K562 (cell line): ENCODE measurements around the gene POLR2L. TPM values are rescaled to one million over a fixed set of nuclear protein-coding genes. Genes with fewer than 3 reads are reported as not detected.

Experiments used
- ATAC-seq: fragments of 200-7000 bp; cut with Tn5 transposase; 3 replicates; pipeline ENCODE4 v1.9.1; 2020; ENCODE audit warnings: moderate library complexity
- BruUV-seq: library from RNA; stranded (reverse); fragments of 400-500 nt; replicated peaks from 2 replicates; lab custom pipeline; 2021; lab: Mats Ljungman, UMichigan
- CTCF ChIA-PET: fragments of 300-600 bp; formaldehyde crosslinking; extraction: SDS; loops from one replicate; lab custom pipeline; 2021; ENCODE audit warnings: low intra/inter-chr PET ratio; lab: Yijun Ruan, JAX
- POLR2A ChIA-PET: fragments of 300-600, 350-650 bp; sonication (Branson Sonifier 250); formaldehyde crosslinking; extraction: SDS; loops from one replicate; lab custom pipeline; 2021; ENCODE audit warnings: antibody characterized with exemption, inconsistent platforms; lab: Yijun Ruan, JAX
- DNase-seq, 4 experiments: peaks; one replicate each; pipeline versions ENCODE4 v3.0.0 to v3.0.0-alpha.2; 2011 to 2018; ENCODE audit warnings: low spot score in 3 of 4, mixed read lengths in 3 of 4; ENCODE audit errors: extremely low read depth in 1 of 4
- FAIRE-seq: peaks from 2 replicates; lab custom pipeline; 2011; peaks lifted over from hg19 to GRCh38; lab: Jason Lieb, UNC
- H2AFZ ChIP-seq: 2 replicates; pipeline ENCODE4 v1.6.0; 2011; ENCODE audit warnings: low read depth, low read length, control low read depth, inconsistent platforms
- H3K27ac ChIP-seq: fragments of 200-600 bp; 3 replicates; pipeline ENCODE4 v1.8.0; 2011; ENCODE audit warnings: low read depth, mild to moderate bottlenecking, control low read depth, inconsistent platforms, low read length, moderate library complexity, mixed read lengths; ENCODE audit errors: extremely low read depth
- H3K27me3 ChIP-seq, 2 experiments: fragments of 300-600 bp in 1 of 2; 2 replicates in 1 of 2; 3 replicates in 1 of 2; pipeline versions ENCODE4 v1.6.0 to v1.8.0; 2011; ENCODE audit warnings: inconsistent platforms in 2 of 2, low read length in 2 of 2, mild to moderate bottlenecking in 1 of 2, mixed read lengths in 1 of 2, moderate library complexity in 1 of 2; ENCODE audit not compliant: control insufficient read depth in 2 of 2, insufficient read depth in 2 of 2
- H3K36me3 ChIP-seq: fragments of 300-600 bp; 3 replicates; pipeline ENCODE4 v1.8.0; 2011; ENCODE audit warnings: mild to moderate bottlenecking, low read length, inconsistent platforms; ENCODE audit not compliant: control insufficient read depth, insufficient read depth
- H3K4me1 ChIP-seq, 2 experiments: fragments of 200-600 bp in 1 of 2; replicated peaks in 1 of 2; 2 replicates in 1 of 2; 3 replicates in 1 of 2; pipeline versions ENCODE4 v1.5.1 to v1.8.0; 2011; ENCODE audit warnings: inconsistent platforms in 2 of 2, low read length in 2 of 2, mild to moderate bottlenecking in 1 of 2, mixed read lengths in 1 of 2, moderate library complexity in 1 of 2; ENCODE audit not compliant: control insufficient read depth in 2 of 2, insufficient read depth in 2 of 2
- H3K4me2 ChIP-seq: 2 replicates; pipeline ENCODE4 v1.6.1; 2011; ENCODE audit warnings: low read length, control low read depth, inconsistent platforms, mixed read lengths; ENCODE audit not compliant: insufficient read depth
- H3K4me3 ChIP-seq: fragments of 200-600 bp; sonication (generic), shearing (Covaris generic); 2 replicates; pipeline ENCODE4 v1.5.1; 2016; ENCODE audit warnings: control low read depth, inconsistent platforms
- H3K79me2 ChIP-seq: fragments of 200-600 bp; 3 replicates; pipeline ENCODE4 v1.8.0; 2011; ENCODE audit warnings: low read length, inconsistent platforms; ENCODE audit not compliant: control insufficient read depth, insufficient read depth
- H3K9ac ChIP-seq, 2 experiments: 2 replicates each; pipeline versions ENCODE4 v1.6.0 to v1.6.1; 2011; ENCODE audit warnings: low read depth in 2 of 2, low read length in 2 of 2, control low read depth in 1 of 2, inconsistent platforms in 1 of 2, mild to moderate bottlenecking in 1 of 2, mixed read lengths in 1 of 2; ENCODE audit not compliant: insufficient read depth in 1 of 2
- H3K9me1 ChIP-seq: one replicate; pipeline ENCODE4 v1.6.0; 2011; ENCODE audit warnings: inconsistent platforms, mild to moderate bottlenecking, low read length, moderate library complexity; ENCODE audit not compliant: control insufficient read depth, insufficient read depth
- H3K9me3 ChIP-seq: replicated peaks from 2 replicates; pipeline ENCODE4 v1.5.1; 2011; ENCODE audit warnings: low read depth, low read length, inconsistent platforms; ENCODE audit not compliant: control insufficient read depth, insufficient read depth
- H4K20me1 ChIP-seq: replicated peaks from 2 replicates; pipeline ENCODE4 v1.6.1; 2011; ENCODE audit warnings: low read length, inconsistent platforms, mixed read lengths; ENCODE audit not compliant: control insufficient read depth, insufficient read depth
- POLR2G ChIP-seq: fragments of 200-400 bp; formaldehyde crosslinking; IDR thresholded peaks from 2 replicates; pipeline ENCODE4 v1.6.1; 2017; ENCODE audit warnings: low read depth, mild to moderate bottlenecking, antibody characterized with exemption, low read length, moderate library complexity
- RBFOX2 ChIP-seq: fragments of 200-400 bp; formaldehyde crosslinking; IDR thresholded peaks from 2 replicates; pipeline ENCODE4 v1.6.1; 2017; ENCODE audit warnings: low read depth, mild to moderate bottlenecking, low read length, moderate library complexity
- TFAP4 ChIP-seq: sonication (generic); formaldehyde crosslinking; IDR thresholded peaks from 2 replicates; pipeline ENCODE4 v1.8.0; 2022; ENCODE audit warnings: missing genetic modification reagents, mild to moderate bottlenecking, moderate library complexity, borderline replicate concordance
- ZBTB33 ChIP-seq: sonication (generic); formaldehyde crosslinking; IDR thresholded peaks from 2 replicates; pipeline ENCODE4 v1.8.1; 2023; ENCODE audit warnings: mild to moderate bottlenecking, missing genetic modification reagents
- ZNF551 ChIP-seq: fragments of 250-450 bp; sonication (Bioruptor Pico); IDR thresholded peaks from 2 replicates; pipeline ENCODE4 v1.5.0; 2021; ENCODE audit warnings: mild to moderate bottlenecking, moderate library complexity
- WGBS: fragments of 100-300 bp; shearing (Covaris generic); methylation state at CpG from one replicate; pipeline ENCODE4 v1.1.6; 2016; ENCODE audit warnings: low coverage, mixed read lengths; ENCODE audit not compliant: insufficient coverage; ENCODE audit errors: missing lambda C conversion rate; 5-methylcytosine and 5-hydroxymethylcytosine counted together
- in situ Hi-C: fragments of 300-500 bp; cut with MboI; formaldehyde crosslinking; loops from 4 replicates; pipeline ENCODE4 v1.15.0; 2018; ENCODE audit warnings: inconsistent platforms, mixed read lengths
- intact Hi-C: fragments of 100-400 bp; cut with micrococcal nuclease; formaldehyde crosslinking; loops from 2 replicates; pipeline ENCODE4 v1.14.2; 2022
- polyA plus RNA-seq, 8 experiments: library from polyadenylated mRNA; depleted of rRNA in 4 of 8; stranded (reverse) in 5 of 8; unstranded in 3 of 8; fragments of >200 nt; fragmentation: Nextera tagmentation in 2 of 8; fragmentation: Illumina TruSeq in 1 of 8; extraction: Ambion mirVana in 2 of 8; extraction: Trizol in 1 of 8; gene quantifications; 2 replicates each; pipeline versions ENCODE4 v1.2.1 to v1.2.3, GENCODE V29; 2011 to 2014; ENCODE audit warnings: inconsistent platforms in 1 of 8, missing spikeins in 1 of 8
- total RNA-seq, 7 experiments: library from RNA; depleted of rRNA in 6 of 7; stranded (reverse); fragments of >200 nt in 6 of 7; fragmentation: Illumina TruSeq in 2 of 7; extraction: Trizol in 2 of 7; gene quantifications; 2 replicates each; pipeline versions ENCODE4 v1.2.1 to v1.2.3, GENCODE V29; 2011 to 2021; ENCODE audit warnings: low replicate concordance in 1 of 7

Gene POLR2L
- total and polyA plus RNA-seq, 9 of the 15 experiments (the other 6 are each of a cell fraction or from before 2014, with no cell fraction given) = 38.3 to 688 (median 108) TPM

- FAIRE-seq (no peak), ATAC-seq (no peak), DNase-seq (no peak)
- intact Hi-C loops = no loop called here
- Histone ChIP-seq H3K9ac (no peak overlapping the region), H4K20me1 (peaks cover 7% of the 10 kb centered on the region), H3K27me3 (no peaks in the 10 kb centered on the region), H3K27ac (no peak overlapping the region), H3K79me2 (peaks cover 36% of the 10 kb centered on the region), H2AFZ (no peak overlapping the region), H3K9me1 (peaks cover 5% of the 10 kb centered on the region), H3K4me2 (no peak overlapping the region), H3K36me3 (peaks cover 18% of the 10 kb centered on the region; the same call in 1 of the 3 replicates), H3K4me3 (no peak overlapping the region), H3K4me1 (peaks cover 31 to 93% of the 10 kb centered on the region in 2 experiments), H3K9me3 (no peaks in the 10 kb centered on the region)
- POLR2A ChIA-PET = interaction anchor here (0.8 to 3.2 kb wide), 7 partner anchors 9 to 21 kb away, joined by 4 to 13 read pairs (median 5); partner anchors contain the start of genes PNPLA2 and RPLP2
- BruUV-seq = no TSS peak
- in situ Hi-C loops = no loop called here
- WGBS = 92% methylated on average over 38 of the region's 78 CpGs
- TF ChIP-seq RBFOX2 (0 out of 2 replicates have a peak, but pooled peaks have one; percentile 37), ZNF551 (CRISPR knock-in tag) (no peak), POLR2G (peak; percentile 42), ZBTB33 (CRISPR knock-in tag) (peak; percentile 89), TFAP4 (CRISPR knock-in tag) (peak; percentile 26; the same call in 1 of the 2 replicates)
- CTCF ChIA-PET = no interaction called here
Measured at GRCh38 chr11:830295-831117, 11.8 kb downstream of the POLR2L start.
